OCI-LY3 (cell line): ENCODE data around the gene HIVEP3.

ENCODE experiments used
- CTCF ChIP-seq: fragments of 200-600, 300-600 bp; sonication (generic); IDR thresholded peaks from 2 replicates; pipeline ENCODE4 v1.5.1; 2014; ENCODE audit warnings: antibody characterized with exemption, low read length, low read depth
- EZH2phosphoT487 ChIP-seq: fragments of 200-600 bp; shearing (Covaris generic); IDR thresholded peaks from 2 replicates; pipeline ENCODE4 v1.6.1; 2018; ENCODE audit warnings: antibody characterized with exemption, mixed run types, low read depth

GRCh38 chr1:41476807-41477361 lies 441.8 kb downstream of the HIVEP3 start:
- no peak for TF ChIP-seq CTCF
- no peak for TF ChIP-seq EZH2phosphoT487
